NCI-H187 treated with DMSO at 0.1 percent for 48 hours (cell line): ENCODE results near the gene TRPV3.
A peak's percentile ranks its signal among the peaks of the same experiment; 100 is the strongest.
"Not testable (repeated sequence)": the region's sequence is repeated elsewhere in the genome, so short reads cannot be mapped to it uniquely, and the experiment has no call there.

Experiments
- DNase-seq: peaks from one replicate; lab custom pipeline; 2025; lab: John Stamatoyannopoulos, UW

The TRPV3 gene

GRCh38 chr17:3557768-3558583 is at the start of gene TRPV3:
Gene TRPV3, minus strand, starts transcription at chr17:3557812. Its CDS starts 2,962 bp downstream, at chr17:3554850.
- no peak for DNase-seq

- DNase-seq = no peak
Measured at GRCh38 chr17:3603870-3604259, 46.3 kb upstream of the TRPV3 start.

- no peak for DNase-seq
Measured at GRCh38 chr17:3603119-3603869, 45.7 kb upstream of the TRPV3 start.

GRCh38 chr17:3602499-3602898 is 44.9 kb upstream of the TRPV3 start:
- peak; percentile 34 for DNase-seq

- no peak for DNase-seq
Measured at GRCh38 chr17:3600529-3601205, 43.1 kb upstream of the TRPV3 start.

GRCh38 chr17:3598078-3598477 is 40.5 kb upstream of the TRPV3 start:
- no peak for DNase-seq

- no peak for DNase-seq
Measured at GRCh38 chr17:3596804-3597464, 39.3 kb upstream of the TRPV3 start.

- DNase-seq = no peak
Measured at GRCh38 chr17:3594976-3595375, 37.4 kb upstream of the TRPV3 start.

GRCh38 chr17:3594051-3594800 is 36.6 kb upstream of the TRPV3 start:
- no peak for DNase-seq

GRCh38 chr17:3593384-3593783 is 35.8 kb upstream of the TRPV3 start:
- DNase-seq = no peak

GRCh38 chr17:3592216-3592860 is 34.7 kb upstream of the TRPV3 start:
- DNase-seq = no peak

GRCh38 chr17:3590768-3591167 is 33.2 kb upstream of the TRPV3 start:
- no peak for DNase-seq

- no peak for DNase-seq
Measured at GRCh38 chr17:3590231-3590630, 32.6 kb upstream of the TRPV3 start.

- DNase-seq = no peak
Measured at GRCh38 chr17:3589784-3590183, 32.2 kb upstream of the TRPV3 start.

- DNase-seq = no peak
Measured at GRCh38 chr17:3585826-3586225, 28.2 kb upstream of the TRPV3 start.

GRCh38 chr17:3583456-3583855 is 25.8 kb upstream of the TRPV3 start:
- DNase-seq = no peak

GRCh38 chr17:3582915-3583314 is 25.3 kb upstream of the TRPV3 start:
- peak; percentile 72 for DNase-seq

GRCh38 chr17:3578667-3579066 is 21.1 kb upstream of the TRPV3 start:
- not testable (repeated sequence) for DNase-seq

- no peak for DNase-seq
Measured at GRCh38 chr17:3576970-3577369, 19.4 kb upstream of the TRPV3 start.

GRCh38 chr17:3575511-3575910 is 17.9 kb upstream of the TRPV3 start:
- no peak for DNase-seq

- no peak for DNase-seq
Measured at GRCh38 chr17:3574231-3574630, 16.6 kb upstream of the TRPV3 start.
